ENCODE data around the gene PRR18. TPM values are rescaled to one million over a fixed set of nuclear protein-coding genes. Genes with fewer than 3 reads are reported as not detected.

Gene PRR18
- total and polyA plus RNA-seq, 9 of the 15 experiments (the other 6 are each of a cell fraction or from before 2014, with no cell fraction given), result not detected

- TF ChIP-seq NR2C1 (IDR thresholded peaks at IDR 0.05) (no peak), NR2C1 (tag; IDR thresholded peaks at IDR 0.05) (0 out of 2 replicates have a peak, but pooled peaks have one; percentile 13), GABPB1 (CRISPR knock-in tag; IDR thresholded peaks at IDR 0.05) (0 out of 2 replicates have a peak, but pooled peaks have one; percentile 26), ZNF830 (CRISPR knock-in tag; IDR thresholded peaks at IDR 0.05) (no peak), CCAR2 (IDR thresholded peaks at IDR 0.05; ENCODE audit: low read depth, low read length) (no peak), RBM34 (IDR thresholded peaks at IDR 0.05; ENCODE audit: borderline replicate concordance, insufficient read depth, low read length) (no peak), RFX7 (CRISPR knock-in tag; IDR thresholded peaks at IDR 0.05) (no peak), NRF1 (conservative IDR thresholded peaks at IDR 0.05 in 1 of 2, IDR thresholded peaks at IDR 0.05 in 1 of 2) (no peak), KAT8 (IDR thresholded peaks at IDR 0.05; ENCODE audit: low read depth) (no peak), ZNF282 (CRISPR knock-in tag; IDR thresholded peaks at IDR 0.05) (no peak), SMARCB1 (IDR thresholded peaks at IDR 0.05; ENCODE audit: insufficient read length, low read depth) (no peak), CREB3 (tag; conservative IDR thresholded peaks at IDR 0.05; ENCODE audit: low read depth) (no peak), ZNF217 (CRISPR knock-in tag; IDR thresholded peaks at IDR 0.05) (no peak), MECOM (CRISPR knock-in tag; IDR thresholded peaks at IDR 0.05) (0 out of 2 replicates have a peak, but pooled peaks have one; percentile 7), NELFE (IDR thresholded peaks at IDR 0.05; ENCODE audit: insufficient read depth, insufficient read length) (no peak), MTF1 (CRISPR knock-in tag; IDR thresholded peaks at IDR 0.05; ENCODE audit: borderline replicate concordance) (no peak), KLF1 (tag; IDR thresholded peaks at IDR 0.05) (no peak), ATF2 (CRISPR knock-in tag; IDR thresholded peaks at IDR 0.05) (no peak), SNRNP70 (optimal IDR thresholded peaks at IDR 0.05; ENCODE audit: low read depth, low read length) (no peak), HDAC3 (IDR thresholded peaks at IDR 0.05; ENCODE audit: borderline replicate concordance, partially characterized antibody) (no peak), CAMTA2 (CRISPR knock-in tag; conservative IDR thresholded peaks at IDR 0.05) (no peak), KDM4B (IDR thresholded peaks at IDR 0.05; ENCODE audit: borderline replicate concordance in 2 of 2, low read depth in 1 of 2) (no peak), ZNF609 (CRISPR knock-in tag; IDR thresholded peaks at IDR 0.05; ENCODE audit: borderline replicate concordance) (no peak), ZNF384 (IDR thresholded peaks at IDR 0.05; ENCODE audit: low read depth, low read length) (no peak), ETV5 (CRISPR knock-in tag; IDR thresholded peaks at IDR 0.05; ENCODE audit: low read depth) (no peak)
Measured at GRCh38 chr6:166286839-166287271, 21.3 kb downstream of the PRR18 start (continued).

Data from K562 (cell line).